Embryonic facial prominence (tissue), 1 donor: Measurements from ENCODE around the gene ABTB2.

Experiments used
- DNase-seq: peaks from one replicate; pipeline ENCODE4 v3.0.0-alpha.2; 2016; ENCODE audit errors: extremely low spot score

ABTB2 gene

GRCh38 chr11:34150494-34151151 lies 207.2 kb downstream of the ABTB2 start:
- DNase-seq, result no peak

- DNase-seq, result no peak
Measured at GRCh38 chr11:34149786-34150185, 208.0 kb downstream of the ABTB2 start.

GRCh38 chr11:34149274-34149673 lies 208.5 kb downstream of the ABTB2 start:
- no peak for DNase-seq

GRCh38 chr11:34148504-34149165 lies 209.2 kb downstream of the ABTB2 start:
- DNase-seq, result no peak

- DNase-seq, result no peak
Measured at GRCh38 chr11:34147581-34147980, 210.2 kb downstream of the ABTB2 start.

GRCh38 chr11:34146866-34147265 lies 210.9 kb downstream of the ABTB2 start:
- DNase-seq, result no peak

GRCh38 chr11:34146411-34146810 lies 211.4 kb downstream of the ABTB2 start:
- DNase-seq, result no peak

GRCh38 chr11:34145847-34146381 lies 211.9 kb downstream of the ABTB2 start:
- DNase-seq, result no peak

- DNase-seq, result no peak
Measured at GRCh38 chr11:34145073-34145472, 212.7 kb downstream of the ABTB2 start.

- DNase-seq, result no peak
Measured at GRCh38 chr11:34143048-34143447, 214.8 kb downstream of the ABTB2 start.

- no peak for DNase-seq
Measured at GRCh38 chr11:34140149-34140548, 217.7 kb downstream of the ABTB2 start.

- DNase-seq, result no peak
Measured at GRCh38 chr11:34139346-34139745, 218.5 kb downstream of the ABTB2 start.

GRCh38 chr11:34136420-34136819 lies 221.4 kb downstream of the ABTB2 start:
- no peak for DNase-seq

GRCh38 chr11:34135439-34135838 lies 222.4 kb downstream of the ABTB2 start:
- DNase-seq, result no peak

- DNase-seq, result no peak
Measured at GRCh38 chr11:34134765-34135164, 223.0 kb downstream of the ABTB2 start.

- DNase-seq, result no peak
Measured at GRCh38 chr11:34132261-34132965, 225.4 kb downstream of the ABTB2 start.

- DNase-seq, result no peak
Measured at GRCh38 chr11:34128824-34129223, 229.0 kb downstream of the ABTB2 start.

- DNase-seq, result no peak
Measured at GRCh38 chr11:34126959-34127848, 230.6 kb downstream of the ABTB2 start.

- no peak for DNase-seq
Measured at GRCh38 chr11:34124885-34125668, 232.7 kb downstream of the ABTB2 start.

GRCh38 chr11:34120651-34121050 lies 237.2 kb downstream of the ABTB2 start:
- no peak for DNase-seq

- DNase-seq, result no peak
Measured at GRCh38 chr11:34114471-34114870, 243.3 kb downstream of the ABTB2 start.
